ENCODE measurements around the gene KIFAP3.
"Not testable (repeated sequence)": the region's sequence is repeated elsewhere in the genome, so short reads cannot be mapped to it uniquely, and the experiment has no call there.

Gene KIFAP3

DNA sequence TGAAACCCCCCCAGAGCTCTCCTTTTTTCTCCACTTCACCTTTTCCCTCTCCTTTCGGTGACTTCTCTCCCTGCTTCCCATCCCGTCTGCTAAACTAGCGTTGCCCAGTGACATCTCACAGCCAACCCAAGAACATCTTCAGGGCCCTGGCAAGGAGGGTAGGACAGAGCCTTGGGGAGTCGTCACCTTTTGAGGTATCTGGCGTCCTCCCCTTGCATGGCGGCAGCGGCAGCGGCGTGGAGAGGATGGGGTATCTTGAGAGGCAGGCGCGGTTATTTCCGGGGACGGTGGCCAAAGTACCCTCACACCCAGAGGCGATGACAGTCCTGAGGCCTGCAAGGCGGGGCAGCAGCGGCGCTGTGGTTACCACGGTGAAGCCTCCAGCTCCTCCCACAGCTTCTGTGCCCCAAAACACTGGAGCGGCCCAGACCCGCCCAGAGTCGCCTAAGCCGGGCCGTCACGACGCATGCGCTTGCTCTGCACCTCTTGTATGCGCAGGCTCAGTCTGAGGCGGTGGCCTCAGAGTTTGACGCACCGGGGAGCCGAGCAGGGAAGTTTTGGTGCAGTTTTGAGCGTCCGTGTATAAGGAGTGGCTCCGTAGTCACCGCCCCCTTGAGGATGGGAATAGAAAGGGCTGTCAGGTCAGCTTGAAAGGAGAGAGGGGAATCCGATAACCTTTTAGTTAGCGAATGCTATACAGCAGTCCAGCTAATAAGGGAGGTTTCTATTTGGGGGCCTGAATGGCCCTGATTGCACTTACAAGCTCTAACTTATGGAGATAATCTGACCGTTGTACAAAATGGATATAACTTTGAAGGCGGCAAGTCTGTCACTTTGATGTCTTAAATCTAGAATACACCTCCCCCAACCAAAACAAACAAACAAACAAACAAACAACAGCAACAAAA lies at the start of gene KIFAP3:
Gene KIFAP3, minus strand, starts transcription at position 446 of the 908 bp plus-strand sequence. Its CDS starts 228 bp downstream, at position 218.
- DNase-seq: peak; percentile 96

DNA sequence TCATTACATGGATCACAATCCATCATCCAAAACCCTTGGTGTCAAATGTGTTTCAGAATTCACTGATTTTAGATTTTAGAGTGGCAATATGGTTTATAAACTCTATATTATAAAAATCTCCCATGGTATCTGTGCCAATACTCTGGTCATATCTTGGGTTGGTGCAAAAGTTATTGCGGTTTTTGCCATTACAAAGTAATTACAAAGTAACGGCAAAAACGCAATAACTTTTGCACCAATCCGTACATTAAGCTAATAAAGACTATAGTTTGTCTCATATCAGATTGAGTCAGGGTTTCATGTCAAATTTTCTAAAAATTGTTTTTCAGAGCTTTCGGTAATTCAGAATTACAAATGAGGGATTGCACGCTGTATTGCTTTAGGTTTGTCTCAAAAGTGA lies 47.9 kb upstream of the KIFAP3 start:
- no peak for DNase-seq

- no peak for DNase-seq
Observed at GRCh38 chr1:170114906-170115305, 40.4 kb upstream of the KIFAP3 start.

- not testable (repeated sequence) for DNase-seq
Observed at GRCh38 chr1:170113140-170113539, 38.6 kb upstream of the KIFAP3 start.

GRCh38 chr1:170097449-170097948 lies 23.0 kb upstream of the KIFAP3 start:
- no peak for DNase-seq

GRCh38 chr1:170096806-170097340 lies 22.4 kb upstream of the KIFAP3 start:
- no peak for DNase-seq

GRCh38 chr1:170095976-170096748 lies 21.7 kb upstream of the KIFAP3 start:
- no peak for DNase-seq

- DNase-seq: not testable (repeated sequence)
Observed at GRCh38 chr1:170094697-170095616, 20.5 kb upstream of the KIFAP3 start.

DNA sequence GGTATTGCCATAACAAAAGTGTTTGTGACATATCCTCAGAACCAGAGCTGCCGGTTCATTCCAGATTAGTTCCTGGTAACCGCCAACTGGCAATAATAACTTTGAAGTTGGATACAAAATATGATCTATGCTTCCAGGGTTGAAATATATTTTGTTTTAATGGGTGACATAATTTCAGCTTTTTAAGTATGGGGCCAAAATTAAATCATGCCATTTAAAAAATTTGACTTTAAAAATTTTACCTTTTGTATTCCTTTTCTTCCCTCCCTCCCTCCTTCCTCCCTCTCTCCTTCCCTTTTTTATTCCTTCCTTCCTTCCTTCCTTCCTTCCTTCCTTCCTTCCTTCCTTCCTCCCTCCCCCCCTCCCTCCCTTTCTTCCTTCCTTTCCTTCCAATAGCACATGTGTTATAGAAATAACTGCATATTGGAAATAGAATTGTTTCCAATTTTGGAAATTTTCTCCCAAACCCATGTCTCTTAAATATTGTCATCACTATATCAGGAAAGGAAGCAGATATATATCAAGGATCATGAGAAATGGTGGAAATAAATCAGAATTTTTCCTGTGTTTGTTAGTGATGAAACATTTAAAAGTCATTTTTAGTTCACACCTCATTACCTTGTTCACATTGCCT lies 12.0 kb upstream of the KIFAP3 start:
- DNase-seq: no peak

DNA sequence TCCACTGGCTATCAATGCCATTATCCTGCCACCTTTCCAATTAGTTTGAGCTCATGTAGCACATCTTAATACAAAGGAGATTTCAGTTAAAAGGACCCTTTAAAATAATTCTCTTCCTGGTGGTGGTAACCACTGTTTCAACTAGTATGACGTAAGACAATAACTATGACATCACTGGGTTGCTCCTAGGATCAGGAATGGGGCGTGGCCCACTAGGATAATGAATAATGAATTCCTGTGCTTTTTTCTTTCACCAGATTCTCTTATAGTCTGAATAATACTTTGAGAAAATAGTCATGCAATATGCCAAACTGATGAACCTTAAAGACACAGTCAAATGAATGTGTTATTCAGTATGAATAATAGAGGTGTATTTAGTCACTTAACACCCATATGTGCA lies 10.6 kb upstream of the KIFAP3 start:
- DNase-seq: no peak

- DNase-seq: no peak
Observed at GRCh38 chr1:170078610-170079189, 4.2 kb upstream of the KIFAP3 start.

DNA sequence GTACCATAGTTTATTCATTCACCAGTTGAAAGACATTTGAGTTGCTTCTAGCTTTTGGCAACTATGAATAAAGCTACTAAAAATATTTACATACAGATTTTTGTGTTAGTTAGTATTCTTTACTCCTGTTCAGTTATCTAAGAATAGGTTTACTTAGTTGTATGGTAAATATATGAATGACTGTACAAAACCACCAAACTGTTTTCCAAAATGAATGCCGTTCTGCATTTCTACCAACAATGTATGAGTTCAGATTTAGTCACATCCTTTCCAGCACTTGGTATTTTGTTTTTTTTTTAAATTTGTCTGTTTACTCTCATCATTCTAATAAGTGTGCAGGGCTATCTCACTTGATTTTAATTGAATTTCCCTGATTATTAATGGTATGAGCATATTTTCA lies 3.4 kb upstream of the KIFAP3 start:
- no peak for DNase-seq

GRCh38 chr1:170076952-170077351 lies 2.5 kb upstream of the KIFAP3 start:
- DNase-seq: not testable (repeated sequence)

DNA sequence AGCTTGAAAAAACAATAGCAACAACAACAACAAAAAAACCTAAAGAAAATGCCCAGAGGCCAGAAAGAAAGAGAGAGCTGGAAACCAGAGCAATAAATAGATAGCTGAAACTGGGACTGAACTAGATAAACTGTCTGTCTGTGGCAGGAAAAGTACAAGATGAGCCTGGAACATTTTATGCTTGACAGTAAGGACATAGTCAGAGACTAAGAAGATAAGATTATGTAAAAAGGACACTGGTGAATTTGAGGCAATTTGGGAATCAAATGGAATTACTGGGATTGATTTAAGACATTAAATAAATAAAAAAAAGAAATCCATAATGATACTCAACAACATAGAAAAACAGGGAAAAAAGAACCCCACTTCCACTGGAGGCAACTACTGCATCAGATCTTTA lies 1.7 kb upstream of the KIFAP3 start:
- no peak for DNase-seq

GRCh38 chr1:170075186-170075585 lies 691 bp upstream of the KIFAP3 start:
- DNase-seq: no peak

DNA sequence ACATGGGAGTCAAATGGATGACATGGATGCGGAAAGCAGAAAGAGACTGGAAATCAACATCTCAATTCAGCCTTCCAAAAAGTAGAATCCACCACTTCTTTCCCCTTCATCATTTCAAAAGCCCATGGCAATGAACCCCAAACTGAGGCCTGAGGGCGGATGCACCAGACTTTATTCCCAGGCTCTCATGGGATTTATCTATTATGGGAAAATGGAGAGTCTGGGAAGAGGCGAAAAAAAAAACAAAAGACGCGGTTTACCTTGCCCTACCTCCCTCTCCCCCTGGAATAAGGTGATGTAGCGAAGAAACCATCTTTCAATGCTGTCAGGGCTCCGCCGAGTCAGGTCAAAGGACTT lies 624 bp downstream of the KIFAP3 start:
- DNase-seq: no peak

GRCh38 chr1:170071378-170071777 lies 3.1 kb downstream of the KIFAP3 start:
- DNase-seq: no peak

DNA sequence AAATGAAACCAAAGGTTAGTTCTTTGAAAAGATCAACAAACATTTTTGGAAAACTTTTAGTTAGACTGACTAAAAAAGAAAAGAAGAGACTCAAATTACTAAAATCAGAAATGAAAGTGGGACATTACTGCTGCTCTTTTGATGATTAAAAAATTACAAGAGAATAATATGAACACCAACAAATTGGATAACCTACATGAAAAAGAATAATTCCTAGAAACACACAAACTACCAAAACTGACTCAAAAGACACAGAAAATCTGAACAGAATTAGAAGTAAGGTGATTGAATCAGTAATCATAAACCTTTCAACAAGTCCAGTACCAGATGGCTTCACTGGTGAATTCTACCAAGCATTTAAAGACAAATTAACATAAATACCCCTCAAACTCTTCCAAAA lies 5.6 kb downstream of the KIFAP3 start:
- no peak for DNase-seq

- DNase-seq: no peak
Observed at GRCh38 chr1:170067253-170067819, 7.2 kb downstream of the KIFAP3 start.

- DNase-seq: no peak
Observed at GRCh38 chr1:170064821-170065220, 9.7 kb downstream of the KIFAP3 start.

All from NCI-H1694 treated with DMSO at 0.1 percent for 48 hours (cell line).